ENCODE data around the gene FAM53A. TPM values are rescaled to one million over a fixed set of nuclear protein-coding genes. Genes with fewer than 3 reads are reported as not detected.

Gene FAM53A
- total and polyA plus RNA-seq, 2 of the 13 experiments (the other 11 are each of a cell fraction or from before 2014, with no cell fraction given): 0.48 to 1.1 TPM

Small RNAs within 50 kb of the gene (small RNA-seq; reads per million reads assigned to genes)
- 0 reads per million in 3 experiments for gene RF00019 (ENCODE audit: insufficient read depth in 2 of 3, insufficient read length in 3 of 3, low read depth in 2 of 3, low replicate concordance in 1 of 3)

Other genes with a start within 250 kb of the FAM53A start
- 104 and 131 TPM in 2 replicates for gene SLBP, start 28.0 kb upstream of the FAM53A start, total RNA-seq (2016; rRNA removed; fragmentation: Illumina TruSeq; extraction: Trizol)
- gene SLBP, start 28.0 kb upstream of the FAM53A start, polyA plus RNA-seq (2011; rRNA removed): 29.8 and 43.9 TPM in 2 replicates
- gene TMEM129, start 37.0 kb upstream of the FAM53A start, total RNA-seq (2016; rRNA removed; fragmentation: Illumina TruSeq; extraction: Trizol): 15.5 and 25.8 TPM in 2 replicates
- 19.0 and 36.1 TPM in 2 replicates for gene TMEM129, start 37.0 kb upstream of the FAM53A start, polyA plus RNA-seq (2011; rRNA removed)
- 21.2 and 35.4 TPM in 2 replicates for gene TACC3, start 37.2 kb upstream of the FAM53A start, total RNA-seq (2016; rRNA removed; fragmentation: Illumina TruSeq; extraction: Trizol)
- 15.7 and 20.3 TPM in 2 replicates for gene TACC3, start 37.2 kb upstream of the FAM53A start, polyA plus RNA-seq (2011; rRNA removed)
- 40.2 and 103 TPM in 2 replicates for gene FGFR3, start 109.0 kb upstream of the FAM53A start, total RNA-seq (2016; rRNA removed; fragmentation: Illumina TruSeq; extraction: Trizol)
- 109 and 159 TPM in 2 replicates for gene FGFR3, start 109.0 kb upstream of the FAM53A start, polyA plus RNA-seq (2011; rRNA removed)
- 29.4 and 41.6 TPM in 2 replicates for gene LETM1, start 171.8 kb upstream of the FAM53A start, total RNA-seq (2016; rRNA removed; fragmentation: Illumina TruSeq; extraction: Trizol)
- 9.7 and 14.7 TPM in 2 replicates for gene LETM1, start 171.8 kb upstream of the FAM53A start, polyA plus RNA-seq (2011; rRNA removed)
- gene NSD2, start 187.1 kb upstream of the FAM53A start, total RNA-seq (2016; rRNA removed; fragmentation: Illumina TruSeq; extraction: Trizol): 62.0 and 65.9 TPM in 2 replicates
- gene NSD2, start 187.1 kb upstream of the FAM53A start, polyA plus RNA-seq (2011; rRNA removed): 19.4 and 22.0 TPM in 2 replicates

Measured in HepG2 (cell line).